DND-41 (cell line): Measurements from ENCODE around the gene TBC1D23.

Experiments used
- EZH2 ChIP-seq: IDR thresholded peaks from 3 replicates; pipeline ENCODE4 v1.6.1; 2012; ENCODE audit warnings: borderline replicate concordance, low read depth, mild to moderate bottlenecking, moderate library complexity, low read length, inconsistent platforms; ENCODE audit not compliant: severe bottlenecking
- TF ChIP-seq, protein P1 (sequence below): IDR thresholded peaks from 2 replicates; pipeline ENCODE4 v1.5.1; 2012; ENCODE audit warnings: borderline replicate concordance, low read length, moderate library complexity, mild to moderate bottlenecking; ENCODE audit not compliant: poor library complexity, severe bottlenecking; ENCODE audit errors: extremely low read depth

DNA sequence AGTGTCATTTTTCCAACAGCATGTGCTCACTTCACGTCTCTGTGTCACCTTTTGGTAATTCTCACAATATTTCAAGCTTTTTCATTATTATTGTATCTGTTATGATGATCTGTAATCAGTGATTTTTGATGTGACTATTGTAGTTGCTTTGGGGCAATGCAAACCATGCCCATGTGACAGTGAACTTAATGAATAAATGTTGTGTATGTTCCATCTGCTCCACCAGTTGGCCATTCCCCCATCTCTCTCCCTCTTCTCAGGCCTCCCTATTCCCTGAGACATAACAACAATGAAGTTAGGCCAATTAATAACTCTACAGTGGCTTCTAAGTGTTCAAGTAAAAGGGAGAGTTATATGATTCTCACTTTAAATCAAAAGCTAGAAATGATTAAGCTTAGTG, 32.5 kb upstream of the TBC1D23 start:
- TF ChIP-seq, protein P1, sequence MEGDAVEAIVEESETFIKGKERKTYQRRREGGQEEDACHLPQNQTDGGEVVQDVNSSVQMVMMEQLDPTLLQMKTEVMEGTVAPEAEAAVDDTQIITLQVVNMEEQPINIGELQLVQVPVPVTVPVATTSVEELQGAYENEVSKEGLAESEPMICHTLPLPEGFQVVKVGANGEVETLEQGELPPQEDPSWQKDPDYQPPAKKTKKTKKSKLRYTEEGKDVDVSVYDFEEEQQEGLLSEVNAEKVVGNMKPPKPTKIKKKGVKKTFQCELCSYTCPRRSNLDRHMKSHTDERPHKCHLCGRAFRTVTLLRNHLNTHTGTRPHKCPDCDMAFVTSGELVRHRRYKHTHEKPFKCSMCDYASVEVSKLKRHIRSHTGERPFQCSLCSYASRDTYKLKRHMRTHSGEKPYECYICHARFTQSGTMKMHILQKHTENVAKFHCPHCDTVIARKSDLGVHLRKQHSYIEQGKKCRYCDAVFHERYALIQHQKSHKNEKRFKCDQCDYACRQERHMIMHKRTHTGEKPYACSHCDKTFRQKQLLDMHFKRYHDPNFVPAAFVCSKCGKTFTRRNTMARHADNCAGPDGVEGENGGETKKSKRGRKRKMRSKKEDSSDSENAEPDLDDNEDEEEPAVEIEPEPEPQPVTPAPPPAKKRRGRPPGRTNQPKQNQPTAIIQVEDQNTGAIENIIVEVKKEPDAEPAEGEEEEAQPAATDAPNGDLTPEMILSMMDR = no peak
- TF ChIP-seq EZH2 = no peak
